T1000 (cell line): ENCODE data around the gene KCNH2.
"Not testable (repeated sequence)": the region's sequence is repeated elsewhere in the genome, so short reads cannot be mapped to it uniquely, and the experiment has no call there.

Source experiments
- DNase-seq: peaks from one replicate; lab custom pipeline; 2025; ENCODE audit warnings: mixed read lengths; lab: John Stamatoyannopoulos, UW

KCNH2 gene, protein sequence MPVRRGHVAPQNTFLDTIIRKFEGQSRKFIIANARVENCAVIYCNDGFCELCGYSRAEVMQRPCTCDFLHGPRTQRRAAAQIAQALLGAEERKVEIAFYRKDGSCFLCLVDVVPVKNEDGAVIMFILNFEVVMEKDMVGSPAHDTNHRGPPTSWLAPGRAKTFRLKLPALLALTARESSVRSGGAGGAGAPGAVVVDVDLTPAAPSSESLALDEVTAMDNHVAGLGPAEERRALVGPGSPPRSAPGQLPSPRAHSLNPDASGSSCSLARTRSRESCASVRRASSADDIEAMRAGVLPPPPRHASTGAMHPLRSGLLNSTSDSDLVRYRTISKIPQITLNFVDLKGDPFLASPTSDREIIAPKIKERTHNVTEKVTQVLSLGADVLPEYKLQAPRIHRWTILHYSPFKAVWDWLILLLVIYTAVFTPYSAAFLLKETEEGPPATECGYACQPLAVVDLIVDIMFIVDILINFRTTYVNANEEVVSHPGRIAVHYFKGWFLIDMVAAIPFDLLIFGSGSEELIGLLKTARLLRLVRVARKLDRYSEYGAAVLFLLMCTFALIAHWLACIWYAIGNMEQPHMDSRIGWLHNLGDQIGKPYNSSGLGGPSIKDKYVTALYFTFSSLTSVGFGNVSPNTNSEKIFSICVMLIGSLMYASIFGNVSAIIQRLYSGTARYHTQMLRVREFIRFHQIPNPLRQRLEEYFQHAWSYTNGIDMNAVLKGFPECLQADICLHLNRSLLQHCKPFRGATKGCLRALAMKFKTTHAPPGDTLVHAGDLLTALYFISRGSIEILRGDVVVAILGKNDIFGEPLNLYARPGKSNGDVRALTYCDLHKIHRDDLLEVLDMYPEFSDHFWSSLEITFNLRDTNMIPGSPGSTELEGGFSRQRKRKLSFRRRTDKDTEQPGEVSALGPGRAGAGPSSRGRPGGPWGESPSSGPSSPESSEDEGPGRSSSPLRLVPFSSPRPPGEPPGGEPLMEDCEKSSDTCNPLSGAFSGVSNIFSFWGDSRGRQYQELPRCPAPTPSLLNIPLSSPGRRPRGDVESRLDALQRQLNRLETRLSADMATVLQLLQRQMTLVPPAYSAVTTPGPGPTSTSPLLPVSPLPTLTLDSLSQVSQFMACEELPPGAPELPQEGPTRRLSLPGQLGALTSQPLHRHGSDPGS

DNA sequence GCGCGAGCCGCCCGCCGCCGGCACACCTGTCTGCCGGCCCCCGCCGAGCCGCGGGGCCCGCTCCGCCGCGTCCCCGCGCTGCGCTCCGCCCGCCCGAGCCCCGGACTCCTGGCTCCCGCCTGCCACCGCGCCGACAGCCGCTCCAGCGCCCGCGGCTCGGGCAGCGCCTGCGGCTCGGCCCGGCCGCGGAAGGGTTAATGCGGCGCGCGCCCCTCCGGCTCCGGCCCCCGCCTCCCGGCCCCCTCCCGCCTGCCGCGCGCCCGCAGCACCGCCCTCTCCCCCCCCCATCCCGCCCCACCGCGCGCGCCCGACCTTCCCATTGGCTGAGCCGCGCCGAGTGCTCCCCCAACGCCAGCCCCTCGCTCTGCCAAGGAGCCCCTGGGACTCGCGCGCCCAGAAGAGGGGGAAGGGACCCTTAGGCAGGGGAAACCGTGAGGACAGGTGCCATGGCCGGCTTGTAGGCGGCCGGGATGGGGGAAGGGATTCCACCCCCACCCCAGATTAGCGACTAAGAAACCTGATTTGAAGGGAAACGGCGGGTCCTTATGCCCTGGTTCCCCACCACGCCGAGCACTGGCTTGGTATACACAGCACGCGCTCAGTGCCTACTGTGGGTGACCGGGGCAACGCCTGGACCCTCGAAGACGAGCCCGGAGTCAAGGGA lies at the start of gene KCNH2:
Gene KCNH2 (minus strand): TSS at position 196 of the 664 bp plus-strand sequence. CDS start 408 bp downstream, outside the sequence.
- DNase-seq, result no peak

DNA sequence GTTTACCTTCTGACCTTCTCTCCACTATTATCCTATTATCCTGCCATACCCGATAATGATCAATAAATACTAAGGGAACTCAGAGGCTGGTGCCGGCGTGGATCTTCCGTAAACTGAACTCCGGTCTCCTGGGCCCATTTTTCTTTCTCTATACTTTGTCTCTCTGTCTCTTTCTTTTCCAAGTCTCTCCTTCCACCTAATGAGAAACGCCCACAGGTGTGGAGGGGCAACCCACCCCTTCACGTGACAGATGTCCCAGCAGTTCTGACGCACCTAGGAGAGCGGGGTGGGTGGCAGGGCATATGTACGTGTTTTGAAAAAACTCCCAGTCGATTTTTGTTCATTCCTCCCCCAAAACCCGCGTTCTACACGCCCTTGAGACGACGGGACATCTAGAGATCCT lies 49.6 kb upstream of the KCNH2 start:
- DNase-seq, result not testable (repeated sequence)

DNA sequence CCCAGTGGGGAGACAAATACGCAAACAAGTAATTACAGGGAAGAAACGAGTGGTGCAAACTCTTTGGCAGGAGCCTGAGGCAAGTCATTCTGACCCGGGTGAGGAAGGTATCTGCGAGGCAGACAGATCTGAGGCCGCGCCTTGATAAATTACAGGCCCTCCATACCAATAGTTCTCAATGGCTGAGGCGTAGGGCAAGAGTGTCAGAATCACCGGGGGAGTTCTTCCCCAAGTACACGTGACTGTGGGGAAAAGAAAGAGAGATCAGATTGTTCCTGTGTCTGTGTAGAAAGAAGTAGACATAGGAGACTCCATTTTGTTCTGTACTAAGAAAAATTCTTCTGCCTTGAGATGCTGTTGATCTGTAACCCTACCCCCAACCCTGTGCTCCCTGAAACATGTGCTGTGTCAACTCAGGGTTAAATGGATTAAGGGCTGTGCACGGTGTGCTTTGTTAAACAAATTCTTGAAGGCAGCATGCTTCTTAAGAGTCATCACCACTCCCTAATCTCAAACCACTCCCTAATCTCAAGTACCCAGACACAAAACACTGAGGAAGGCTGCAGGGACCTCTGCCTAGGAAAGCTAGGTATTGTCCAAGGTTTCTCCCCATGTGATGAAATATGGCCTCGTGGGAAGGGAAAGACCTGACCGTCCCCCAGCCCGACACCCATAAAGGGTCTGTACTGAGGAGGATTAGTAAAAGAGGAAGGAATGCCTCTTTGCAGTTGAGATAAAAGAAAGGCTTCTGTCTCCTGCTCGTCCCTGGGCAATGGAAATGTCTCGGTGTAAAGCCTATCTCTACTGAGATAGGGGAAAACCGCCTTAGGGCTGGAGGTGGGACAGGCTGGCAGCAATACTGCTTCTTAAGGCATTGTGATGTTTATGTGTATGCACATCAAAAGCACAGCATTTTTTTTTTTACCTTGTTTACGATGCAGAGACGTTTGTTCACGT lies 48.9 kb upstream of the KCNH2 start:
- DNase-seq, result not testable (repeated sequence)

DNA sequence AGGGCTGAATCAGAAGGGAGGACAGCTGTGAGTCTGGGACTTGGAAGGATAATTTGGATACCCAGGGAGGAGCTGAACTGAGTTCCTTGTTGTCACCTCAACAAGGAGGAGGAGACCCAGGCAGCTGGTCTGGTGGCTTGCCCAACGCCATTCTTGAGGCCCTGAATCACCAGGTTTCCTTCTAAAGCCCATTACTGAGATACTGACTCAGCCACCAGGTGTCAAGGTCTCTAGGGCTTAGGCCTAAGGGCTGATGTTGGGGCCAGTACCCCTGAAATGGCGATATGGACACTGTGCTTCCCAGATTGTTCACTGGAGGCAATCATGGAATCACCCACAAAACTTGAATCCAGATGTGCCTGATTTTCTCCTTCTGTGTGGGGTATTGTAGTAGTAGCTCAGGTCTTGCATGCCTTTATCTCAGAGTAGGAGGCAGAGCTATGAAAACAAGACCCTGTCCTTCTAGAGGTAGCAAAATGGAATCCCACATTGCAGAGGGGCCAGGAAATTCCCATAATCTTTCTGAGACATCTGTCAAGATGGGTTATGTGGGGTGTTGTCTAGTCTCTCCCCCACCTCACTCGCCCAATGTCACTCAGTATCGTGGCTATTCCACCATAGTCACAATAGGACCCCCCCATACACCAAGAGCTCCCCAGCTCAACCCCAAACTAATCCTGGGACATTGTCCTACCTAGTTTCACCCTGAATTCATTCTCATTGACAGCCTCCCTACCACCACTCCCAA lies 48.0 kb upstream of the KCNH2 start:
- DNase-seq, result no peak

DNA sequence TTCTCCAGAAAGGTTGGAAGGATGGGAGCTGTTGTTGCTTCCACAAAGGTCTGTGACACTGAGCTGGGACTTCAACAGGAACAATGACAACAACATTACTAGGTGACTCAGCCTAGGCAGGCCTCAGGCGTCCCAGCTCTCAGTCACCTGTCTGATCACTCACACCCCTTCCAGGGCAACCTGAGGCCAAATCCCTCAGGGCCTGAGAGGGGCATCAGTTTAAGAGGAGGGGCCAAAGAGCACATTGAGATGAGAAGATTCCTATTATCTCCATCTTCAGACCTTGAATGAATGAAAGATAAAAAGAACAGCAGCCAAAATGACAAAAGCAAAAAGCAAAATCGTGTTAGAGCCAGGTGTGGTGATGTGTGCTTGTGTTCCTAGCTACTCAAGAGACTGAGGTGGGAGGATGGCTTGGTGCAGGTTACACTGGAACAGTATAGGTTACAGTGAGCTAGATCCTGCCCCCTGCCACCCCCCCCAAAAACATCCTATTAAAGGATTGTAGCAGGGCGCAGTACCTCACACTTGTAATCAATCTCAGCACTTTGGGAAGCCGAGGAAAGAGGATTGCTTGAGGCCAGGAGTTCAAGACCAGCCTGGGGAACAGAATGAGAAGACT lies 46.4 kb upstream of the KCNH2 start, which contains the start of gene ATG9B:
Gene ATG9B (minus strand): TSS at position 60 of the 622 bp plus-strand sequence. CDS start 71 bp downstream, outside the sequence.
- no peak for DNase-seq

DNA sequence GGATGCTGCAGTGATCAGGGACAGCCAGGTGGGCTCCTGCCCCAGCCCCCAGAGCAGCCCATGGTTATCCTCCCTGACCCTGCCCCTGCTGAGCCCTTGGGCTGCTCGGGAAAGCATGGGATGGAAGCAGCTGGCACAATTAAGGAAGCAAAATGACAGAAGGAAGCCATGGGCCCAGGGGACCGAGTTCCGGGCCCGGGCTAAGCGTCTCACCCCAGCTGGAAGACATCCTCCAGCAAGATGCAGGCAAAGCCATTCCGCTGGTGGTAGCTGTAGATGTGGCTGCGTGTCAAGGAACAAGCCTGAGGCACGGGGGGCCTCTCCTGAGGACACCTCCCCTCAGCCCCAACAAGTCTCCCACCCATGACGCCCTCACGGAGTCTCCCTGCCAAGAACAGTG lies 45.1 kb upstream of the KCNH2 start:
- DNase-seq, result no peak

DNA sequence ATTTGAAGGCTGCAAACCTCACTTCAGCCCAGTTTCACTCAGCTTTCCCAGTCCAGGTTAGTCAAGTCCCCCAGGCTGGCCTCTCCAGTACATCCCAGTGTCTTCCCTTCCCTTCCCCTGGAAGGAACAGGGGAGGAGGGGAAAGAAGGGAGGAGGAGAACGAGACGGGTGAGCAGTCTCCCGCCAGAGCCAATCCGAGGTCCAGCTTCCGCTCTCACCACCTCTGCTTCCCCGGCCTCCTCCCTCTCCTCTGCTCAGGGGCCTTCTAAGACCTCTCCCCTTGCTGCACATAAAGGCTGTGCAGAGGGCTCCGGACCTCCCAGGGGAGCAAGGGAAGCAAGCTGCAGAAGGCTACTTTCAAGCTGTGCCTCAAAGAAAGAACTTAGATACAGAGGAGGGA lies 42.1 kb upstream of the KCNH2 start:
- DNase-seq, result no peak

DNA sequence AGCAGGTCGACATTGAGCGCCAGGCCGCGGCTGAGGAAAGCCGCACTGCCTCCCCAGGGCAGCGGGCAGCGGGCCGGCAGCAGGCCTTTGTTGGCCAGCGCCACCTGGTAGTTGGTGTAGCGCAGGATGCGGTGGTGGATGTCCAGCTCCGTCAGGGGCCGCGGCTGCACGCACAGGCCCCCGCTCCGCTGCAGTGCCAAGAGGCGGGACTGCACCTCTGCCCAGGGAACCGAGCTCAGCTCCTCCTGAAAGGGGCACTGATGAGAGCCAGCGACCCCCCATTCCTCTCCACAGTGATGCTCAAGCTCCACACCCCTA lies 41.0 kb upstream of the KCNH2 start:
- no peak for DNase-seq

DNA sequence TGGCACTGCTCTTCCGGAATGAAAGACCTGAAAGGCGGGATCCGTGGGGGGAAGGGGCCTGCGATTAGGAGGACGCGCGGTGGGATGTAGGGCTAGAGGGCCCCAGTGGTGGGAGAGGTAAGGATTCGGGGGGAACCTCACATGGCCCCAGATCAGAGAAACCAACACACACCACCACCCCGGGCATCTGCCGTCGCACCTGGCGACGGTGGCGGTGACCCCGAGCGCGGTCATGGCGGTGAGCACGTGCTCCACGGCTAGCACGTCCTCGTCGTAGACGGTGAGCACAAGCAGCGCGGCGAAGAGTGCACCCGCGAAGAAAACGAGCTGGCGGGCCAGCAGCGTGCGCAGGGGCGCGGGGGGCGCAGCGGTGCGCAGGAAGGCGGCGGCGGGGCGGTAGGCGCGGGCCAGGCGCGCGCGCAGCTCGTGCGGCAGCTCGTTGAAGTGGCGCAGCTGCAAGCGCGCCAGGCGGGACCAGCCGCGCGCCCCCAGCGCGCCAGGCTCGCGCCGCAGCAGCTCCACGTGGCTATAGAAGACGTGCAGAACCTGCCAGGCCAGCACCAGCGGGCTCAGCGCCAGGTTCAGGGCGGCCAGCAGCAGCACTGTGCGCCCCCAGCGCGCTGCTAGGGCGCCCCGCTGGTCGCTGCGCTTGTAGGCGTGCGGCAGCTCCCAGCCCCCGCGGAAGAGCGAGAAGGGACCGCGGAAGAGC lies 40.5 kb upstream of the KCNH2 start:
- DNase-seq, result no peak

DNA sequence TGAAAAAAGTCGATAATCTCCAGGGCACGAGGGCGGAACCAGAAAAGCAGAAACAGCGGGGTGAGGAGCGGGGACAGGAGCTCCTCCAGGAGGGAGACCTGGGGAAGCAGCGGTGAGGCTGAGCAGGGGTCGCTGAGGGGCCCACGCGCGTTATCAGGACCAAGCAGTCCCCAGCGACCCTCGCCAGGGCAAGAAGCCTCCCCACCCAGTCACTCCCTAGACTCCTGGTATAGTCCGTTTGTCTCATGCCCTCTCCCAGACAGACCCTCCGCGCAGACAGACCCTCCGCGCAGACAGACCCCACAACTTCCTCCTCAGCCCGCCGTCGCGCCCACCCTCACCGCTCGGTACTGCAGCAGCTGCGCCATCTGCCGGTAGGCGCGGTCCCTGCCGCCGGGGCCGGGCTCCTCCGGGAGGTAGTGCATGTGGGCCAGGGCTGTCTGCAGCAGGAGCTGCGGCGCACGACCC lies 39.9 kb upstream of the KCNH2 start:
- DNase-seq, result no peak

DNA sequence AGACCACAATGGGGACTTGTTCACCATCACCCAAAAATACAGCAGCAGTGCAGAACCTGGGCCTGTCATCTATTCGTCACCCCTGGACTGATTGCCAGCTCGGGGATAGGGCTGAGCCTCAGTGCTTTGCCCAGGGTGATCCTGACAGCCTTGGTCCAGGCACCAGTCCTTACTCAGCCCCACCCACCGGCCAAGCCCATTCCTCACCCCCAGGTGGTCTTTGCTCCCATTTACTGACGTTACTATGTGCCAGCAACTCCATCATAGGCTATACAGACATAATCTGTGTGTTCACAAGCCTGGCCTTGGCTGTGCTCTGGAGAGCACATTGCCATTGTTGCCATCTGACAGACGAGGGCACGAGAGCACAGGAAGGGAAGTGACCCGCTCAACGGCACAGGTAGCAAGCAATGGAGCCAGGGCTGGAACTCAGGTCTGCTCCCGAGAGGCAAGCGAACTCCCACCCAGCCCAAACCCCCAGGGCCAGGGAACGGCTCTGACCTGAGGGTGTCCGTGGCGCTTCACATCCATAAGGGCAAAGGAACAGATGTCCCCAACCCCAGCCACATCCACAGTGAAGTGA lies 39.3 kb upstream of the KCNH2 start:
- DNase-seq, result no peak

DNA sequence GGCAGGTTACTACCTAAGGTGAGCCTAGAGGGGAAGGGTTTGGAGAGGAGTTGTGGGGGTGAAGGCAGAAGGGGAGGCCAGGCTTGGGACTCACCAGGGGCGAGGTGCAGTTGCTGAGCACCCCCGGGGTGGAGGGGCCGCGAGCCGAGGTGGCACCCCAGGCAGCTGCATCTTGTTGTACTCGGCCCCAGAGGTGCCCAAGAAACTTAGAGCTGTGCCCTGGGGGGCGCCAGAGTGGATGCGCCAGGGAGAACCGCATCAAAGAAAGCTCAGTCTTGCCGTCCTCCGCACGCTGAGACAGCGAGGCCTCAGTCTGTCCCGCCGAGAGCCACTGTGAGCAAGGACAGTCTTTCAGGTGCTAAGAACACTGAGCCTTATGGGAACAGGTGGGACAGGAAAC lies 38.8 kb upstream of the KCNH2 start:
- no peak for DNase-seq

DNA sequence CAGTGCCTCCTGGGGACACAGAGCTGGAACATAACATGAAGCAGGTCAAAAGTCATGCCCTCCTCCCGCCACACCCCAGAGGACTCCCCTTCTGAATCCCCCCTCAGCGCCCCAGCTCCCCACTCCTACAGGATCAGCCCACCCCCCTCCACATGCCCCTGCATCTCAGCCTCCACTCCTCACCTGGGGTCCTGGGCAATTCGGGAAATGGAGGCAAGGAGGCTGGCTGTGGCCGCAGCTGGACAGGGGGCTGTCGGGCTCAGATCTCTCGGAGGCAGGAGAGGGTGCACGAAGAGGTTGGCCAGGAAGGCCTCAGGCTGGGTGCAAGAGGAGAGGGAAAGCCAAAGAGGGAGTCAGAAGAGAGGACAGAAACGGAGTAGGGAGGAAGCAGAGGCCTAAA lies 38.4 kb upstream of the KCNH2 start:
- no peak for DNase-seq

DNA sequence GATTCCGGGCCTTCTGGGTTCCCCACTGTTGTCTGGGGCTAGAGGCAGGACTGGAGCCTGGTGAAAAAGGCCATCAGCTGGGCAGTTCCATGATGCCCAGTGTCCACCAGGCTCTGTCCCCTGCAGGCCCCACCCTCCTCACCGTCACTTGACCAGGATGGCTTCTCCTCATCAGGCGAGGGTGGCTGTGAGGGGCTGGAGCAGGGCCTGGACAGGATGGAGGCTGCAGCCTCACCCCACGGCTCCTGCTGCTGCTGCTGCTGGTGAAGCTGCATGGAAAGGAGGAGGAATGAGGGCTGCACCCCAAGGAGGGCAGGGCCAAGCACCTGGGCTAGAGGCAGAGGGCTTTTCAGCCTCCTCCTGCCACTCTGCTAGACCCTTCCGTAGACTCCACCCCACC lies 37.8 kb upstream of the KCNH2 start:
- DNase-seq, result no peak

DNA sequence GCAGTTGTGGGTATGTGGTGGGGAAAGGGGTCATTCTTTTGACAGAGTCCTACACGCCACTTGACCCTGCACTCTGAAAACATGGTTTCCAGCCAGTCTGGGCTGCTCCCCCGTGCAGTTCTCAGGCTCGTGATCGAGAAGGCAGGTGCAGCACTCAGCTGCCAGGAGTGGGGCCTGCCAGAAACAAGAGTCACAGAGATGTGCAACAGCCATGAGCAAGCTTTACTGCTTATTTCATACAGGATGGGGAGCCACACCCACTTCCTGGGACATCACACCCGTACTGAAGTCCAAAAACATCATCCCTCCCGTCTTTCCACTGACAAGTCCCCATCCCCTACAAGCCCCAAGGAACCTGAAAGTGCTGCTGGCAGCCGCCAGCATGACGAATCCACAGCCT lies 36.8 kb upstream of the KCNH2 start:
- no peak for DNase-seq

DNA sequence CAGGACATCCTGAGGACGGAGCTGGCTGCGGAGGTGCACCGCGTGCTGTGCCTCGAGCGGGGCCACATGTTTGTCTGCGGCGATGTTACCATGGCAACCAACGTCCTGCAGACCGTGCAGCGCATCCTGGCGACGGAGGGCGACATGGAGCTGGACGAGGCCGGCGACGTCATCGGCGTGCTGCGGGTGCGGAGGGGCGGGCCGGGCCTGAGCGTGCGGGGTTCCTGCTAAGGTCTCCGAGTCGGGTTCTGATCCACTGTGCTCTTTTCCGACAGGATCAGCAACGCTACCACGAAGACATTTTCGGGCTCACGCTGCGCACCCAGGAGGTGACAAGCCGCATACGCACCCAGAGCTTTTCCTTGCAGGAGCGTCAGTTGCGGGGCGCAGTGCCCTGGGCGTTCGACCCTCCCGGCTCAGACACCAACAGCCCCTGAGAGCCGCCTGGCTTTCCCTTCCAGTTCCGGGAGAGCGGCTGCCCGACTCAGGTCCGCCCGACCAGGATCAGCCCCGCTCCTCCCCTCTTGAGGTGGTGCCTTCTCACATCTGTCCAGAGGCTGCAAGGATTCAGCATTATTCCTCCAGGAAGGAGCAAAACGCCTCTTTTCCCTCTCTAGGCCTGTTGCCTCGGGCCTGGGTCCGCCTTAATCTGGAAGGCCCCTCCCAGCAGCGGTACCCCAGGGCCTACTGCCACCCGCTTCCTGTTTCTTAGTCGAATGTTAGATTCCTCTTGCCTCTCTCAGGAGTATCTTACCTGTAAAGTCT lies 35.8 kb upstream of the KCNH2 start:
- DNase-seq, result no peak

DNA sequence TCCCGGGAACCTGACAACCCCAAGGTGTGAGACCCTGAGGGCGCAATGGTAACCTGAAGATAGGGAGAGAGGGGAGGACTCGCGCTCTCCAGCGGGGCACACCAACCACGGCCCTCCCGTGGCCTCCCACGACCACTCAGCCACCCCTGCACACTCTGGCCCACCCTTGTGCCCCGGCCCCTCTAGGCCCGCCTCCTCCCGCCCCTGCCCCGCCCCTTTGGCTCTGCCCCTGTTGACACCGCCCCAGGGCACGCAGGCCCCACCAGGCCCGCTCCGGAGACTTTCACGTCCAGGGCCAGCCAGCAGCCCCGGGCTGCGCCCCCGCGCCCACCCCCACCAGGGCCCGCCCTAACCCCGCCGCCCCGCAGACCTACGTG lies 35.2 kb upstream of the KCNH2 start:
- DNase-seq, result no peak

DNA sequence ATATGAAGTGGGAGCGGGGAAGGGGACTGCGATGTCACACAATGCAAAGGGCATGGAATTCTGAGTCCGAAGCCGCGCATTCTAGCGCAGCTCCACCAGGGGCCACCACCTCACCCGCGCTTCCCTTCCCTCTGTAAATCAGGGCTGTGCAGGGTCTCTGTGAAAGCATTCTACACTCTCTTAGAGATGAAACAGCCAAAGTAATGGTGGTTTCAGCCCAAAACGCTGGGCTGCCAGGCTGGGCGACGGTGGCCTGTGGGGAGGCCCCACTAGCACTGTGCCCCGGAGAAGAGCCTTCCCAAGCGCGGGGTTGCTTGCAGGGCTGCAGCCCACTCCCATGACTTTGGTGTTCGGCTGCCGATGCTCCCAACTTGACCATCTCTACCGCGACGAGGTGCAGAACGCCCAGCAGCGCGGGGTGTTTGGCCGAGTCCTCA lies 34.8 kb upstream of the KCNH2 start:
- no peak for DNase-seq
